ENCODE data around the gene TMEM239.
"Not testable (repeated sequence)": the region's sequence is repeated elsewhere in the genome, so short reads cannot be mapped to it uniquely, and the experiment has no call there.

TMEM239 gene

GRCh38 chr20:2816030-2816582 lies at the start of gene TMEM239:
TMEM239 (plus strand) TSS chr20:2816364; CDS start chr20:2816555, 191 bp downstream.
- DNase-seq (ENCODE audit: low spot score), result no peak

DNA sequence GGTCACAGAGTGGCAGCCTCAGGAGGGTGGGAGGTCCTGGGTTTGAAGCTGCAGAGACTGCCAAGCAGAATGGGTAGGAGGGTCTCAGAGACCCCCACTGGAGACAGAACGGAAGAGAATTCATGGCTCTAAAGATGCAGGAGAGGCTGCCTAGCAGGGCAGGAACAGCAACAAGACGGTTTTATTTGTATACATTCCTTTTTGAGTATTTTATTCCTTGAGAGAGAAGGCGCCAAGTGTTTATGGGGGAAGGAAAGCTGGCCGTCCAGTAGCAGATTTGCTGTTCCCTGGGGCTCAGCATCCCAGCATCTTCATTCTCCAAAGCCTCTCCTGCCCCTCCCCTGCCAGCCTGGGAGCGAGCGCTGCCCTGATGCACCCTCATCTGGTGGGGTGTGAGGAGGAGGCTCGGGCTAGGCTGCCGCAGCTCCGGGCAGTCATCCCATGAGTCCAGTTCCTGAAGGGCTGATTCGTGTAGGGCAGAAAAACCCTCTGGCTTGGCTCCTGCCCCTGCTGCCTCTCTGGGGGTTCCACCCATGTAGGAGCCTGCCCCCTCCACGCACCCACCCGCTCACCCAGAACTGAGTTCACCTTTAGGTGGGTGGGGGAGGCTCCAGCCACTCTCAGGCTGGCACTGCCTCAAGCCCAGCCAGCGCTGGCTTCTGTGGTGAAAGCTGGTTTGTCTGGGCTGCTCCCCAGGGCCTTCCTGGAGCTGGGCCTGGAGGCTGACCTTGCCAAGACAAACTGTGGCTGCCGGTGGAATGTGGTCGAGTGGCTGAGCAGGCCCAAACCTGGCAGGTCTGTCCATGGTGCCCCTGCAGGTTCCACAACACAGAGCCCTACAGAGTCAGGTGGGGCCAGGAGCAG lies 48.2 kb upstream of the TMEM239 start:
- DNase-seq (ENCODE audit: low spot score), result no peak

- no peak for DNase-seq (ENCODE audit: low spot score)
Measured at GRCh38 chr20:2768632-2769015, 47.5 kb upstream of the TMEM239 start.

DNA sequence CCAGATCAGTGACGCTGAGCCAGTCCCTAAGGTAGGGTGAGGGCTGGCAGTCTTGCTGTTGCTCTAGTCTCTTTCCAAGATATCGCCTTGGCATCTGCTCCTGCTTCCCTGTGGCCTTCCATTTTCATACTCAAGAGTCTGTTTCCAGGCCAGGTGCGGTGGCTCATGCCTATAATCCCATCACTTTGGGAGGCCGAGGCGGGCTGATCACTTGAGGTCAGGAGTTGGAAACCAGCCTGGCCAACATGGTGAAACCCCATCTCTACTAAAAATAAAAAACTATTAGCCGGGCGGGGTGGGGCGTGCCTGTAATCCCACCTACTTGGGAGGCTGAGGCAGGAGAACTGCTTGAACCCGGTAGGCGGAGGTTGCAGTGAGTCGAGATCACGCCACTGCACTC lies 46.1 kb upstream of the TMEM239 start:
- DNase-seq (ENCODE audit: low spot score), result not testable (repeated sequence)

DNA sequence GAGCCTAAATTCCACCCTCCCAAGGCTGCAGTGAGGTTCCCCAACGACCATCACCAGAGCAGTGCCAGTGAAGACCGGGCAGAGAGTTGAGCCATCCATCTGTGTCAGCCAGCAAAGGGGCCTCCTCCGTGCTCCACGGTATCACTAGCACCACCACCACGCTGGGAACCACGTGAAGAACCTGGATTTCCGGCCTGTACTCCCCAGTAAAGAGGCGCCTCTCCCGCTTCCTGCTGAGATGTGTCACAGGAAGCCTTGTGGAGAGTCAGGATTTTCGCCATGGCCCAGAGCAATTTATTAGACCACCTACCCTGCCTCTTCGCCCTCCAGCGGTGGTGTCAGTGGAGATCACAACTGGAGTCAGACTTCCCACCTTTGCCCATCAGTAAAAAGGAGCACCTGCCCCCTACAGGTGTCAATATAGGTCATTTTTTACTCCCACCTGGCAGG lies 44.5 kb upstream of the TMEM239 start:
- no peak for DNase-seq (ENCODE audit: low spot score)

DNA sequence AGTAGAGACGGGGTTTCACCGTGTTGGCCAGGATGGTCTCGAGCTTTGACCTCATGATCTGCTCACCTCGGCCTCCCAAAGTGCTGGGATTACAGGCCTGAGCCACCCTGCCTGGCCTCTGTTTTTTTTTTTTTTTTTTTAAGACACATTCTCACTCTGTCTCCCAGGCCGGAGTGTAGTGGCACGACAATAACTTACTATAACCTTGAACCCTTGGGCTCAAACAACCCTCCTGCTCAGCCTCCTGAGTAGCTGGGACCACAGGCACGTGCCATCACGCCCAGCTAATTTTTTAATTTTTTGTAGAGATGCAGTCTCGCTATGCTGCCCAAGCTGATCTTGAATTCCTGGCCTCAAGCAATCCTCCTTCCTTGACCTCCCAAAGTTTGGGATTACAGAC lies 42.4 kb upstream of the TMEM239 start:
- DNase-seq (ENCODE audit: low spot score), result no peak

GRCh38 chr20:2775139-2775538 lies 41.0 kb upstream of the TMEM239 start:
- DNase-seq (ENCODE audit: low spot score), result no peak

- DNase-seq (ENCODE audit: low spot score), result no peak
Measured at GRCh38 chr20:2778602-2779321, 37.4 kb upstream of the TMEM239 start.

DNA sequence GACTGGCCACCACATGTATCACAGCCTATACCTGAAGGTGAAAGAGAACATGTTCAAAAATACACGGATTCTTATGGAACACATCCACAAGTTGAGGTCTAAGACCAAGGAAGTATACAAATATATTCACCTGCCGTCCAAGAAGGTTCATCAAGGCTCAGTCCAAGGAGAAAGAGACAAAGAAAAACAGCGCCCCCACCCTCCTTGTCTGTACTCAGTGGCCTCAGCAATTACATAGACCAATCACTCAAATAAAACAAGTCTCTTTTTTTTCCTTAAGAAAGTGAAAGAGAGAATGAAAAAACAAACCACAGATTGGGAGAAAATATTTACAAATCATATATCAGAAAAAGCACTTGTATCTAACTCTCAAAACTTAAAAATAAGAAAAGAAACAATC lies 35.2 kb upstream of the TMEM239 start:
- DNase-seq (ENCODE audit: low spot score), result no peak

DNA sequence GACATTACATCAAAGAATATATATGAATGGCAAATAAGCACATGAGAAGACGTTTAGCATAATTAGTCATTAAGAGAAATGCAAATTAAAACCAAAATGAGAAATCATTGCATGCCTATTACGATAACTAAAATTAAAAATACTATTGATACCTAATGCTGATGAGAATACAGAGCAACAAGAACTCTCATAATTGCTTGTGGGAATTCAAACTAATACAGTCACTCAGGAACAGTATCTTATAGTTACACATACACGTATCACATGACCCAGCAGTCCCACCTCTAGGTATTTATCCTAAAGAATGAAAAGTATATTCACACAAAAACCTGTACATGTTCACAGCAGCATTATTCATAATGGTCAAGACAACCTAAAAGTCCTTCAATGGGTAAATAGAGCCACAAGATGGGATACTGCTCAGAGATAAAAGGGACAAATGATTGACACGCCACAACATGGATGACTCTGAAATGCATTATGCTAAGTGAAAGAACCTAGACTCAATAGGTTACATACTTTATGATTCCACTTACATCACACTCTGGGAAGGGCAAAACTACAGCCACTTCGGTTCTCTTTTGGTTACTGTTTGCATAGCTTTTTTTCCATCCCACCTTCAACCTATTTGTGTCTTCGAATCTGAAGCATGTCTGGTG lies 32.1 kb upstream of the TMEM239 start:
- DNase-seq (ENCODE audit: low spot score), result no peak

- no peak for DNase-seq (ENCODE audit: low spot score)
Measured at GRCh38 chr20:2793471-2793870, 22.7 kb upstream of the TMEM239 start.

DNA sequence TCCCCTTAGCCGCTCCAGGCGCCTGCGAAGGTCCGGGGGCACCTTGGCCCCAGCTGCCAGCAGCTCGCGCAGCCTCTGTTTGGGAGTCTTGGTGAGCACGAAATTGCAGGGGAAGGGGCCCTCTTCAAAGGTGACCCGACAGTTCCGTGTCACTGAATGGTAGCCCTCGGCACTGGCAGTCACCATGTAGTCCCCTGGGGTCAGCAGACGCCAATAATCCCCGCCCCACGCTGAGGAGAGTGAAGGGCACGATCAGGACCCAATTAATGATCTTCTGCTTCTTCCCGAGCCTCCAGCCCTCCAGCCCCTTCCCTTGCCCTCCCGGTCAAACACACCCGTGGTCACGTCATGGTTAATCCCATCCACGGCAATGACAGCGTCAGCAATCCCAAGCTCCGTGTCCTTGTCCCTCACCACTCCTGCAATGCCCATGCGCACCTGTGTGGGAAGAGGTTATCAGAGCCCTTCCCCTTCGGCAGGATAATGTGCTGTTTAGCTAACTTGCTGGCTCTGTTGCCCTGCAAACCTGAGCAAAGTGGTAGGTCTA lies 21.9 kb upstream of the TMEM239 start:
- DNase-seq (ENCODE audit: low spot score), result no peak

GRCh38 chr20:2794866-2795447 lies 21.2 kb upstream of the TMEM239 start:
- no peak for DNase-seq (ENCODE audit: low spot score)

- no peak for DNase-seq (ENCODE audit: low spot score)
Measured at GRCh38 chr20:2795451-2795850, 20.7 kb upstream of the TMEM239 start.

GRCh38 chr20:2796011-2796660 lies 20.0 kb upstream of the TMEM239 start:
- no peak for DNase-seq (ENCODE audit: low spot score)

DNA sequence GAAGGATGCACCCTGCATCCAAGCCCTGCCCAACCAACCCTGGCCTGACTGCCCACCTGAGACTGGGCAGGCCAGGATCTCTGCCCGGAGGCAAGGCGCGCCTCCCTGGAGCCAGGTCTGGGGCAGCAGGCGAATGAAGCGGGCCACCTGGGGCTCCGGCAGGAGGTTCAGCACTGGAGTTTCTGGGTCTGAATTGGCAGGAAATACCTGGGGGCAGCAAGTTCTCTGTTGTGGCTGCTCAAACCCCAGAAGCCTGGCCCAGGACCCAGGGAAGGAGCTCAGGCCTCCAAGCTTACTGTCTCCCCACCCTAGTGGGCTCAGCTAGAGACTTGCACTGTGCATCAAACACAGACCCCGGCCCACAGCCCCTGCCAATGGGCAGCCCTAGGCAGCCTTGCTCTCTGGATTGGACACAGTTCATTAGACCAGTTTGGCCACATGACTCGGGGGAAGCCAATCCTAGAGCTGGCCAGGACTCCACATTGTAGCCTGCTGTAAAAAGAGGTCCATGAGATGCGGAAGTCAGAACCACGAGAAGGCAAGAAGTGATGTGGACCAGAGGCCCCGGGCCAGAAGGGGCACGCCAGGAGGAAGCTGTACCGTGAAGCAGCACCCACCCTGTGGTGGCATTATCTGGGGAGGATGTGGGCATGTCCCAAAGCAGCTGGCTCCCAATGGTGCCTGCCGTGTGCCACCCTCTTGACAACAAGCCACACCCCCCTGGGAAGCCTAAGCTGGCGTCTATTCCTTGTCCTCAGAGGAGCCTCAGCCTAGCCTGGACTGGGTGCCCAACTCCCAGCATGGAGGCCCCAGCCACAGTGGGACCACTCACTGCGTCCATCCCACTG lies 18.8 kb upstream of the TMEM239 start:
- DNase-seq (ENCODE audit: low spot score), result no peak

GRCh38 chr20:2798095-2798805 lies 17.9 kb upstream of the TMEM239 start:
- DNase-seq (ENCODE audit: low spot score), result no peak

- no peak for DNase-seq (ENCODE audit: low spot score)
Measured at GRCh38 chr20:2798814-2799213, 17.4 kb upstream of the TMEM239 start.

- DNase-seq (ENCODE audit: low spot score), result no peak
Measured at GRCh38 chr20:2799271-2799670, 16.9 kb upstream of the TMEM239 start.

Data from CD4-positive, alpha-beta T cell treated with Interleukin-6 at 100 ng/mL for 8 hours (primary cell).